GM19193 (cell line): Measurements from ENCODE around the gene AP1B1.

ENCODE experiments used
- POLR2A ChIP-seq: IDR thresholded peaks from 4 replicates; pipeline ENCODE4 v1.6.1; 2011; ENCODE audit not compliant: insufficient read depth, insufficient read length; ENCODE audit errors: extremely low read depth

AP1B1 gene

GRCh38 chr22:29352778-29353177, 35.6 kb downstream of the AP1B1 start:
- TF ChIP-seq POLR2A, result no peak

GRCh38 chr22:29351891-29352290, 36.5 kb downstream of the AP1B1 start:
- TF ChIP-seq POLR2A, result no peak

- no peak for TF ChIP-seq POLR2A
These were observed 37.3 kb downstream of the AP1B1 start for GRCh38 chr22:29351042-29351441.

GRCh38 chr22:29348956-29349355, 39.4 kb downstream of the AP1B1 start:
- TF ChIP-seq POLR2A, result no peak

- no peak for TF ChIP-seq POLR2A
These were observed 40.3 kb downstream of the AP1B1 start for GRCh38 chr22:29348041-29348440.

GRCh38 chr22:29346659-29347058, 41.7 kb downstream of the AP1B1 start:
- no peak for TF ChIP-seq POLR2A

GRCh38 chr22:29345932-29346331, 42.4 kb downstream of the AP1B1 start:
- no peak for TF ChIP-seq POLR2A

- no peak for TF ChIP-seq POLR2A
These were observed 44.2 kb downstream of the AP1B1 start for GRCh38 chr22:29344137-29344536.

- TF ChIP-seq POLR2A, result no peak
These were observed 45.0 kb downstream of the AP1B1 start for GRCh38 chr22:29343313-29343805.

GRCh38 chr22:29342577-29343312, 45.6 kb downstream of the AP1B1 start:
- no peak for TF ChIP-seq POLR2A

- TF ChIP-seq POLR2A, result no peak
These were observed 46.2 kb downstream of the AP1B1 start for GRCh38 chr22:29342177-29342576.

- no peak for TF ChIP-seq POLR2A
These were observed 46.6 kb downstream of the AP1B1 start for GRCh38 chr22:29341849-29342127.

GRCh38 chr22:29341056-29341848, 47.1 kb downstream of the AP1B1 start:
- no peak for TF ChIP-seq POLR2A

- TF ChIP-seq POLR2A, result no peak
These were observed 47.8 kb downstream of the AP1B1 start for GRCh38 chr22:29340566-29340965.

- TF ChIP-seq POLR2A, result no peak
These were observed 48.8 kb downstream of the AP1B1 start for GRCh38 chr22:29339381-29340235.
